ENCODE data around the gene SPON2.

SPON2 gene

GRCh38 chr4:1172971-1173757, 781 bp upstream of the SPON2 start:
- in situ Hi-C loops (cut with MboI; ENCODE audit: low sequenced_read_pairs): no loop called here

- in situ Hi-C loops (cut with MboI; ENCODE audit: low sequenced_read_pairs): no loop called here
Measured at GRCh38 chr4:1171311-1172227, 814 bp downstream of the SPON2 start.

- in situ Hi-C loops (cut with MboI; ENCODE audit: low sequenced_read_pairs): no loop called here
Measured at GRCh38 chr4:1170976-1171310, 1.4 kb downstream of the SPON2 start.

GRCh38 chr4:1170156-1170975, 2.0 kb downstream of the SPON2 start:
- in situ Hi-C loops (cut with MboI; ENCODE audit: low sequenced_read_pairs): no loop called here

- in situ Hi-C loops (cut with MboI; ENCODE audit: low sequenced_read_pairs): no loop called here
Measured at GRCh38 chr4:1169691-1170096, 2.7 kb downstream of the SPON2 start.

GRCh38 chr4:1169171-1169671, 3.2 kb downstream of the SPON2 start:
- in situ Hi-C loops (cut with MboI; ENCODE audit: low sequenced_read_pairs): no loop called here

GRCh38 chr4:1168191-1169101, 3.9 kb downstream of the SPON2 start:
- in situ Hi-C loops (cut with MboI; ENCODE audit: low sequenced_read_pairs): no loop called here

GRCh38 chr4:1167244-1167949, 5.0 kb downstream of the SPON2 start:
- in situ Hi-C loops (cut with MboI; ENCODE audit: low sequenced_read_pairs): no loop called here

- in situ Hi-C loops (cut with MboI; ENCODE audit: low sequenced_read_pairs): no loop called here
Measured at GRCh38 chr4:1166509-1167243, 5.7 kb downstream of the SPON2 start.

- in situ Hi-C loops (cut with MboI; ENCODE audit: low sequenced_read_pairs): no loop called here
Measured at GRCh38 chr4:1164956-1165545, 7.3 kb downstream of the SPON2 start.

- in situ Hi-C loops (cut with MboI; ENCODE audit: low sequenced_read_pairs): no loop called here
Measured at GRCh38 chr4:1164444-1164843, 7.9 kb downstream of the SPON2 start.

- in situ Hi-C loops (cut with MboI; ENCODE audit: low sequenced_read_pairs): no loop called here
Measured at GRCh38 chr4:1164040-1164439, 8.3 kb downstream of the SPON2 start.

GRCh38 chr4:1160351-1160750, 12.0 kb downstream of the SPON2 start:
- in situ Hi-C loops (cut with MboI; ENCODE audit: low sequenced_read_pairs): no loop called here

- in situ Hi-C loops (cut with MboI; ENCODE audit: low sequenced_read_pairs): no loop called here
Measured at GRCh38 chr4:1156069-1156468, 16.3 kb downstream of the SPON2 start.

GRCh38 chr4:1155314-1155713, 17.1 kb downstream of the SPON2 start:
- in situ Hi-C loops (cut with MboI; ENCODE audit: low sequenced_read_pairs): no loop called here

GRCh38 chr4:1154523-1155182, 17.7 kb downstream of the SPON2 start:
- in situ Hi-C loops (cut with MboI; ENCODE audit: low sequenced_read_pairs): no loop called here

- in situ Hi-C loops (cut with MboI; ENCODE audit: low sequenced_read_pairs): no loop called here
Measured at GRCh38 chr4:1154126-1154522, 18.3 kb downstream of the SPON2 start.

GRCh38 chr4:1153567-1154090, 18.8 kb downstream of the SPON2 start:
- in situ Hi-C loops (cut with MboI; ENCODE audit: low sequenced_read_pairs): no loop called here
